NB4 (cell line): Measurements from ENCODE around the gene RBM20.
A peak's percentile ranks its signal among the peaks of the same experiment; 100 is the strongest.

Experiments
- DNase-seq: peaks from one replicate; pipeline ENCODE4 v3.0.0; 2010; ENCODE audit warnings: low read depth
- H3K4me3 ChIP-seq: one replicate; pipeline ENCODE4 v1.5.1; 2011; ENCODE audit warnings: mild to moderate bottlenecking, low read depth, low read length, moderate library complexity
- CTCF ChIP-seq: IDR thresholded peaks from one replicate; pipeline ENCODE4 v1.5.1; 2012; ENCODE audit warnings: low read depth, low read length
- MAX ChIP-seq: IDR thresholded peaks from 2 replicates; pipeline ENCODE4 v1.6.1; 2011; ENCODE audit warnings: low read depth, low read length
- MYC ChIP-seq: IDR thresholded peaks from 2 replicates; pipeline ENCODE4 v1.6.1; 2011; ENCODE audit warnings: low read depth, low read length
- POLR2A ChIP-seq: IDR thresholded peaks from 2 replicates; pipeline ENCODE4 v1.6.1; 2011; ENCODE audit warnings: mild to moderate bottlenecking; ENCODE audit not compliant: insufficient read length; ENCODE audit errors: extremely low read depth

RBM20 gene

GRCh38 chr10:110798340-110798739 is 154.2 kb downstream of the RBM20 start:
- TF ChIP-seq POLR2A (no peak), MYC (no peak), MAX (no peak), CTCF (no peak)
- no peak for DNase-seq
- H3K4me3 ChIP-seq, result no peak overlapping the region

GRCh38 chr10:110802090-110802489 is 158.0 kb downstream of the RBM20 start:
- TF ChIP-seq CTCF (no peak), POLR2A (no peak), MAX (no peak), MYC (no peak)
- no peak for DNase-seq
- no peak overlapping the region for H3K4me3 ChIP-seq

GRCh38 chr10:110802551-110803238 is 158.6 kb downstream of the RBM20 start:
- TF ChIP-seq CTCF (no peak), MAX (peak; percentile 74), POLR2A (no peak), MYC (0 out of 2 replicates have a peak, but pooled peaks have one; percentile 27)
- peak; percentile 42 for DNase-seq
- no peak overlapping the region for H3K4me3 ChIP-seq

- H3K4me3 ChIP-seq, result no peak overlapping the region
- DNase-seq, result no peak
- TF ChIP-seq CTCF (no peak), MYC (no peak), MAX (no peak), POLR2A (no peak)
Observed at GRCh38 chr10:110803239-110803749, 159.2 kb downstream of the RBM20 start.

GRCh38 chr10:110803830-110804338 is 159.7 kb downstream of the RBM20 start:
- no peak overlapping the region for H3K4me3 ChIP-seq
- DNase-seq, result peak; percentile 65
- TF ChIP-seq POLR2A (no peak), MYC (no peak), CTCF (peak; percentile 85), MAX (no peak)
